GM23338 (cell line): Measurements from ENCODE around the gene KRTAP19-1. TPM values are rescaled to one million over a fixed set of nuclear protein-coding genes. Genes with fewer than 3 reads are reported as not detected.

Experiments
- ATAC-seq: fragments of 200-7000 bp; cut with Tn5 transposase; 3 replicates; pipeline ENCODE4 v1.9.1; 2020
- DNase-seq: peaks from one replicate; pipeline ENCODE4 v3.0.0-alpha.2; 2015; ENCODE audit warnings: low spot score
- H2AFZ ChIP-seq: fragments of 200-600 bp; sonication (generic); 2 replicates; pipeline ENCODE4 v1.8.0; 2016; ENCODE audit warnings: antibody characterized with exemption, mild to moderate bottlenecking, moderate library complexity
- H3F3A ChIP-seq: fragments of 200-600 bp; sonication (generic); replicated peaks from 2 replicates; pipeline ENCODE4 v1.8.0; 2017; ENCODE audit warnings: antibody characterized with exemption, mixed run types, low read depth
- H3K27ac ChIP-seq: fragments of 200-600 bp; sonication (generic); 2 replicates; pipeline ENCODE4 v1.6.1; 2016; ENCODE audit warnings: low read depth
- H3K27me3 ChIP-seq: fragments of 200-600 bp; sonication (generic); 2 replicates; pipeline ENCODE4 v1.8.0; 2016; ENCODE audit warnings: mild to moderate bottlenecking, mixed run types, moderate library complexity; ENCODE audit not compliant: insufficient read depth
- H3K36me3 ChIP-seq: fragments of 200-600 bp; sonication (generic); 2 replicates; pipeline ENCODE4 v1.8.0; 2016; ENCODE audit warnings: mild to moderate bottlenecking; ENCODE audit not compliant: insufficient read depth
- H3K4me1 ChIP-seq: fragments of 200-600 bp; sonication (generic); 2 replicates; pipeline ENCODE4 v1.8.0; 2016; ENCODE audit warnings: mild to moderate bottlenecking, moderate library complexity; ENCODE audit not compliant: insufficient read depth
- H3K4me2 ChIP-seq: fragments of 200-600 bp; sonication (generic); 2 replicates; pipeline ENCODE4 v1.7.1; 2017; ENCODE audit warnings: mixed run types
- H3K4me3 ChIP-seq: fragments of 200-600 bp; sonication (generic); 2 replicates; pipeline ENCODE4 v1.6.1; 2016; ENCODE audit warnings: mixed run types
- H3K79me2 ChIP-seq: fragments of 200-600 bp; sonication (generic); replicated peaks from 2 replicates; pipeline ENCODE4 v1.8.0; 2017; ENCODE audit warnings: mild to moderate bottlenecking; ENCODE audit not compliant: insufficient read depth
- H3K9me2 ChIP-seq: fragments of 200-600 bp; sonication (generic); 2 replicates; pipeline ENCODE4 v1.8.0; 2017; ENCODE audit not compliant: insufficient read depth
- H4K20me1 ChIP-seq: fragments of 200-600 bp; sonication (generic); replicated peaks from 2 replicates; pipeline ENCODE4 v1.8.0; 2017; ENCODE audit warnings: mild to moderate bottlenecking; ENCODE audit not compliant: insufficient read depth
- H3K27ac Mint-ChIP-seq: 2 replicates; pipeline ENCODE4 v1.8.0; 2020; ENCODE audit warnings: inconsistent platforms, mild to moderate bottlenecking, moderate library complexity, mixed read lengths
- H3K27me3 Mint-ChIP-seq: 3 replicates; pipeline ENCODE4 v1.8.0; 2022; ENCODE audit warnings: low read depth, mild to moderate bottlenecking, moderate library complexity, mixed read lengths, inconsistent platforms; ENCODE audit not compliant: insufficient read depth, poor library complexity
- H3K36me3 Mint-ChIP-seq: 3 replicates; pipeline ENCODE4 v1.8.0; 2021; ENCODE audit warnings: low read depth, mild to moderate bottlenecking, inconsistent platforms, moderate library complexity, mixed read lengths
- H3K4me1 Mint-ChIP-seq: 3 replicates; pipeline ENCODE4 v1.8.0; 2020; ENCODE audit warnings: mild to moderate bottlenecking, inconsistent platforms, mixed read lengths
- H3K4me3 Mint-ChIP-seq: 3 replicates; pipeline ENCODE4 v1.8.0; 2021; ENCODE audit warnings: moderate library complexity, mild to moderate bottlenecking, inconsistent platforms, mixed read lengths
- H3K9me3 Mint-ChIP-seq: 3 replicates; pipeline ENCODE4 v1.8.0; 2020; ENCODE audit warnings: moderate library complexity, mild to moderate bottlenecking, inconsistent platforms, mixed read lengths
- CREB1 ChIP-seq: fragments of 250-450 bp; sonication (Bioruptor Pico); IDR thresholded peaks from 2 replicates; pipeline ENCODE4 v1.5.0; 2020; ENCODE audit warnings: low read depth, mild to moderate bottlenecking, moderate library complexity
- ETS1 ChIP-seq: IDR thresholded peaks from 2 replicates; pipeline ENCODE4 v1.6.1; 2016; ENCODE audit warnings: antibody characterized with exemption
- EZH2 ChIP-seq: fragments of 200-600 bp; sonication (generic); IDR thresholded peaks from one replicate; pipeline ENCODE4 v1.8.0; 2017; ENCODE audit warnings: antibody characterized with exemption, mild to moderate bottlenecking, low read depth; ENCODE audit not compliant: unreplicated experiment
- NANOG ChIP-seq: IDR thresholded peaks from 2 replicates; pipeline ENCODE4 v1.6.1; 2016; ENCODE audit warnings: antibody characterized with exemption, borderline replicate concordance
- ZNF114 ChIP-seq: fragments of 250-450 bp; sonication (Bioruptor Pico); IDR thresholded peaks from 2 replicates; pipeline ENCODE4 v1.5.0; 2020; ENCODE audit warnings: mild to moderate bottlenecking, moderate library complexity
- polyA plus RNA-seq: library from polyadenylated mRNA; unstranded; fragments of >200 nt; fragmentation: Nextera tagmentation; extraction: Ambion mirVana; gene quantifications from 2 replicates; pipeline ENCODE4 v1.2.1, GENCODE V29; 2016
- total RNA-seq: library from RNA; depleted of rRNA; stranded (reverse); fragments of >200 nt; shearing (Covaris generic); gene quantifications from 2 replicates; pipeline ENCODE4 v1.2.3, GENCODE V29; 2014
- TF ChIP-seq, protein P1 (sequence below): fragments of 250-450 bp; sonication (Bioruptor Pico); IDR thresholded peaks from 2 replicates; pipeline ENCODE4 v1.5.0; 2020; ENCODE audit warnings: mild to moderate bottlenecking, moderate library complexity

The KRTAP19-1 gene
- total and polyA plus RNA-seq, 2 experiments from 2014 or later: not detected

GRCh38 chr21:30518876-30519275, 38.7 kb upstream of the KRTAP19-1 start (continued):
- TF ChIP-seq, protein P1, sequence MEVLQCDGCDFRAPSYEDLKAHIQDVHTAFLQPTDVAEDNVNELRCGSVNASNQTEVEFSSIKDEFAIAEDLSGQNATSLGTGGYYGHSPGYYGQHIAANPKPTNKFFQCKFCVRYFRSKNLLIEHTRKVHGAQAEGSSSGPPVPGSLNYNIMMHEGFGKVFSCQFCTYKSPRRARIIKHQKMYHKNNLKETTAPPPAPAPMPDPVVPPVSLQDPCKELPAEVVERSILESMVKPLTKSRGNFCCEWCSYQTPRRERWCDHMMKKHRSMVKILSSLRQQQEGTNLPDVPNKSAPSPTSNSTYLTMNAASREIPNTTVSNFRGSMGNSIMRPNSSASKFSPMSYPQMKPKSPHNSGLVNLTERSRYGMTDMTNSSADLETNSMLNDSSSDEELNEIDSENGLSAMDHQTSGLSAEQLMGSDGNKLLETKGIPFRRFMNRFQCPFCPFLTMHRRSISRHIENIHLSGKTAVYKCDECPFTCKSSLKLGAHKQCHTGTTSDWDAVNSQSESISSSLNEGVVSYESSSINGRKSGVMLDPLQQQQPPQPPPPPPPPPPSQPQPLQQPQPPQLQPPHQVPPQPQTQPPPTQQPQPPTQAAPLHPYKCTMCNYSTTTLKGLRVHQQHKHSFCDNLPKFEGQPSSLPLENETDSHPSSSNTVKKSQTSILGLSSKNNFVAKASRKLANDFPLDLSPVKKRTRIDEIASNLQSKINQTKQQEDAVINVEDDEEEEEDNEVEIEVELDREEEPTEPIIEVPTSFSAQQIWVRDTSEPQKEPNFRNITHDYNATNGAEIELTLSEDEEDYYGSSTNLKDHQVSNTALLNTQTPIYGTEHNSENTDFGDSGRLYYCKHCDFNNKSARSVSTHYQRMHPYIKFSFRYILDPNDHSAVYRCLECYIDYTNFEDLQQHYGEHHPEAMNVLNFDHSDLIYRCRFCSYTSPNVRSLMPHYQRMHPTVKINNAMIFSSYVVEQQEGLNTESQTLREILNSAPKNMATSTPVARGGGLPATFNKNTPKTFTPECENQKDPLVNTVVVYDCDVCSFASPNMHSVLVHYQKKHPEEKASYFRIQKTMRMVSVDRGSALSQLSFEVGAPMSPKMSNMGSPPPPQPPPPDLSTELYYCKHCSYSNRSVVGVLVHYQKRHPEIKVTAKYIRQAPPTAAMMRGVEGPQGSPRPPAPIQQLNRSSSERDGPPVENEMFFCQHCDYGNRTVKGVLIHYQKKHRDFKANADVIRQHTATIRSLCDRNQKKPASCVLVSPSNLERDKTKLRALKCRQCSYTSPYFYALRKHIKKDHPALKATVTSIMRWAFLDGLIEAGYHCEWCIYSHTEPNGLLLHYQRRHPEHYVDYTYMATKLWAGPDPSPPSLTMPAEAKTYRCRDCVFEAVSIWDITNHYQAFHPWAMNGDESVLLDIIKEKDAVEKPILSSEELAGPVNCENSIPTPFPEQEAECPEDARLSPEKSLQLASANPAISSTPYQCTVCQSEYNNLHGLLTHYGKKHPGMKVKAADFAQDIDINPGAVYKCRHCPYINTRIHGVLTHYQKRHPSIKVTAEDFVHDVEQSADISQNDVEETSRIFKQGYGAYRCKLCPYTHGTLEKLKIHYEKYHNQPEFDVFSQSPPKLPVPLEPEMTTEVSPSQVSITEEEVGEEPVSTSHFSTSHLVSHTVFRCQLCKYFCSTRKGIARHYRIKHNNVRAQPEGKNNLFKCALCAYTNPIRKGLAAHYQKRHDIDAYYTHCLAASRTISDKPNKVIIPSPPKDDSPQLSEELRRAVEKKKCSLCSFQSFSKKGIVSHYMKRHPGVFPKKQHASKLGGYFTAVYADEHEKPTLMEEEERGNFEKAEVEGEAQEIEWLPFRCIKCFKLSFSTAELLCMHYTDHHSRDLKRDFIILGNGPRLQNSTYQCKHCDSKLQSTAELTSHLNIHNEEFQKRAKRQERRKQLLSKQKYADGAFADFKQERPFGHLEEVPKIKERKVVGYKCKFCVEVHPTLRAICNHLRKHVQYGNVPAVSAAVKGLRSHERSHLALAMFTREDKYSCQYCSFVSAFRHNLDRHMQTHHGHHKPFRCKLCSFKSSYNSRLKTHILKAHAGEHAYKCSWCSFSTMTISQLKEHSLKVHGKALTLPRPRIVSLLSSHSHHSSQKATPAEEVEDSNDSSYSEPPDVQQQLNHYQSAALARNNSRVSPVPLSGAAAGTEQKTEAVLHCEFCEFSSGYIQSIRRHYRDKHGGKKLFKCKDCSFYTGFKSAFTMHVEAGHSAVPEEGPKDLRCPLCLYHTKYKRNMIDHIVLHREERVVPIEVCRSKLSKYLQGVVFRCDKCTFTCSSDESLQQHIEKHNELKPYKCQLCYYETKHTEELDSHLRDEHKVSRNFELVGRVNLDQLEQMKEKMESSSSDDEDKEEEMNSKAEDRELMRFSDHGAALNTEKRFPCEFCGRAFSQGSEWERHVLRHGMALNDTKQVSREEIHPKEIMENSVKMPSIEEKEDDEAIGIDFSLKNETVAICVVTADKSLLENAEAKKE (CRISPR knock-in tag): no peak
- TF ChIP-seq NANOG: no peak
- no peak for TF ChIP-seq EZH2
- TF ChIP-seq ETS1: no peak
- no peak for TF ChIP-seq CREB1 (CRISPR knock-in tag)

DNA sequence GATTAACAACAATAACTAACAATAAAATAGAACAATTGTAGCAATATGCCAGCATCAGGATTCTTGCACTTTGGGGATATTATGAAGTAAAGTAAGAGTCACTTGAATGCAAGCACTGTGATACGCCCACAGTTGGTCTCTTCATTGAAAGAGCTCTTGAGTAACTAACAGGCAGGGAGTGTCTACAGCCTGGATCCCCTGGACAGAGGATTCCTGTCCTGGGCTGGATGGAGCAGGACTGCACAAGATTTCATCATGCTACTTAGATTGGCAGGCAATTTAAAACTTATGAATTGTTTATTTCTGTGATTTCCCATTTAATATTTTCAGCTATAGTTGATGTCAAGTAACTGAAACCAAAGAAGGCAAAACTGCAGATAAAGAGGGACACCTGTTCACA, 35.5 kb upstream of the KRTAP19-1 start:
- Histone ChIP-seq H4K20me1 (no peaks in the 10 kb centered on the region), H3K27me3 (no peaks in the 10 kb centered on the region), H3K9me2 (peaks cover 5% of the 10 kb centered on the region; the same call in 1 of the 2 replicates), H3K27ac (no peak overlapping the region), H3K79me2 (no peaks in the 10 kb centered on the region), H3K4me2 (no peak overlapping the region), H3K4me1 (no peaks in the 10 kb centered on the region), H2AFZ (no peak overlapping the region), H3K4me3 (no peak overlapping the region), H3K36me3 (no peaks in the 10 kb centered on the region), H3F3A (no peaks in the 10 kb centered on the region)
- H3K4me1 Mint-ChIP-seq: peaks cover 6% of the 10 kb centered on the region; the same call in 2 of the 3 replicates
- H3K4me3 Mint-ChIP-seq: no peak overlapping the region
- peak overlapping the region; percentile 3; the same call in 1 of the 2 replicates for H3K27ac Mint-ChIP-seq
- H3K9me3 Mint-ChIP-seq: no peaks in the 10 kb centered on the region; the same call in 2 of the 3 replicates
- peaks cover 2% of the 10 kb centered on the region for H3K27me3 Mint-ChIP-seq
- no peak for ATAC-seq
- peaks cover 3% of the 10 kb centered on the region; the same call in 1 of the 3 replicates for H3K36me3 Mint-ChIP-seq
- DNase-seq: no peak
- no peak for TF ChIP-seq ZNF114 (CRISPR knock-in tag)
- no peak for TF ChIP-seq ETS1
- TF ChIP-seq NANOG: no peak
- TF ChIP-seq, protein P1 (CRISPR knock-in tag): no peak
